Frontal cortex (tissue), 4 donors: ENCODE data around the gene ANGPT4. TPM values are rescaled to one million over a fixed set of nuclear protein-coding genes. Genes with fewer than 3 reads are reported as not detected.
"Not testable (repeated sequence)": the region's sequence is repeated elsewhere in the genome, so short reads cannot be mapped to it uniquely, and the experiment has no call there.

Experiments
- DNase-seq, 2 donors: peaks; one replicate each; pipeline ENCODE4 v3.0.0; 2012; ENCODE audit warnings: low spot score in 2 of 2
- FAIRE-seq: peaks from 2 replicates; lab custom pipeline; 2012; peaks lifted over from hg19 to GRCh38; lab: Jason Lieb, UNC
- total RNA-seq: library from RNA; depleted of rRNA; stranded (reverse); fragments of >200 nt; gene quantifications from one replicate; pipeline ENCODE4 v1.2.3, GENCODE V29; 2014
- donor health status: control.
- donor health status: control.
- donor health status: control.

Gene ANGPT4
- total RNA-seq, 1 donor from 2014 or later = not detected

DNA sequence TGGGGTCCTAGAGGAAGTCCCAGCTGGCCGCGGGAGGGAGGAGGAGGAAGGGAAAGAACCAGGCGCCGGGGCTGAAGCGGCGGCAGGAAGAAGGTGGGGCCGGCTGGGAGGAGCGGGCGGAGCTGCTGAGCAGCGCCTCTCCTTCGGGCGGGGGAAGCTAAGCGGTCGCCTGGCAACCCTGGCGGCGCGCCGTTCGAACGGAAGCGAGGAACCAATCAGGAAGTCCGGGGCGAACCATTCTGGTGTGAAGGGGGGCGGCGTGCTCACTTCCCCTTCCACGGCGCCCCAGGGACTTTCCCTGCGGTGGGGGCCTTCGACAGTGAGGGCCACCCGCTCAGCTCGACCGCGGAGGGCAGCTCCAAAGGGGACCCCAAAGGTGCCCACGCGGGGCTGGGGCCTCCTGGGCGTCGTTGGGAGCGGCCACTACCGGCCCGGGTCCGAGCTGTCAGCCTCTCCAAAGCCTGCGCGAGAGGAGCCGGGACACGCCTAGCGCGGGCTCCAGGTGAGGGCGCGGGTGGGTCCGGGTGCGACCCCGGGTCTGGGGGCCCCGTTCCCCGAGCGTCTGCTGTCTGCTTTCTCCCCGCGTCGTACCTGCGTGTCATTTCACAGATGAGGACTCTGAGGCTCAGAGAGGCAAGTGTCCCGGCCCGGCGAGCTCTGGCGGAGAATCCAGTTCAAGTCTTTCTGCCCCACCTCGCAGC is 82.5 kb downstream of the ANGPT4 start, which contains the start of gene FAM110A:
Gene FAM110A, plus strand, starts transcription at position 266 of the 701 bp plus-strand sequence. CDS start 11,090 bp downstream, outside the sequence.
- no peak for FAIRE-seq
- peak; percentile 90 to 97 for DNase-seq

DNA sequence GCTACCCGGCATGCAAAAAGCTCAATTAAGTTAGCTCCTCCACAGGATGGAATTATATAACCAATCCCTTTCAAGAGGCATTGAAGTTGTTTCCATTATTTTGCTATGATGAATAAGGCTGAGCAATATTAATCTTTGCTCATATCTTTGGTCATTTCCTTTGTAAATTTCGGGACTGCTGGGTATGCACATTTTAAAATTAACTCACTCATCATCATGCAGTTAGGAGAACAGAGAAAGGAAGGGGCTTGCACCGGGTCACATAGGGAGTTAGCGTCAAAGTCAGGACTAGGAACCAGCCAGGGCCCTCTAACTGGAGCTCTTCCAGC is 83.0 kb downstream of the ANGPT4 start:
- DNase-seq (no peak), FAIRE-seq (no peak)

DNA sequence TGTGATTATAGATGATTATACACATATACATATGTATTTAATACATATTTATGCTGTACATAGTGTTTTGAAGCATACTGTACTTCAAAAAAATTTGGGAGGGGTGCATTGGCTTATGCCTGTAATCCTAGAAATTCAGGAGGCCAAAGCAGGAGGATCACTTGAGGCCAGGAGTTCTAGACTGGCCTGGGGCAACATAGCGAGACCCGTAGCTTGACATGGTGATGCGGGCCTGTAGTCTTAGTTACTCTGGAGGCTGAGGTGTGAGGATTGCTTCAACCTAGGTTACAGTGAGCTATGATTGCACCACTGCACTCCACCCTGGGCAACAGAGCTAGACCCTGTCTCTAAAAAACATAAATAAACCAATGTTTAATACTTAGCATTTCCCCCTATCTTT is 84.2 kb downstream of the ANGPT4 start:
- FAIRE-seq (no peak), DNase-seq (no peak)

DNA sequence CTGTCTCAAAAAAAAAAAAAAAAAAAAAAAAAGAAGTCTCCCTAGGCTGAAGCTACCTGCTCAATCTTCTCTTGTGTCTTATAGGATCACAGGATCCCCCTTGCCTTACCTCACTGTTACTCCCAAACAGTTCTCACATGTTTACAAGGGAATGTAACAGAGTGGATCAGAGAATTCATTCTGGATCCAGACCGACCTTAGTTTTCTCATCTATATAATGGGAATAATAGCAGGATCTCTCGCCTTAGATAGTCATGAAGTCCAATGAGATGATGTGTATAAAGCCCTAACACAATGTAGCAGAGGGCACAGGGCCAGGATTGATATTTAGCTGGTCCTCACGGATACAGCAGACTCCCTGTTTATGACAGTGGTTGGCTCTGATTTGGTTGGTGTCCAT is 84.9 kb downstream of the ANGPT4 start:
- FAIRE-seq (no peak), DNase-seq (no peak)

DNA sequence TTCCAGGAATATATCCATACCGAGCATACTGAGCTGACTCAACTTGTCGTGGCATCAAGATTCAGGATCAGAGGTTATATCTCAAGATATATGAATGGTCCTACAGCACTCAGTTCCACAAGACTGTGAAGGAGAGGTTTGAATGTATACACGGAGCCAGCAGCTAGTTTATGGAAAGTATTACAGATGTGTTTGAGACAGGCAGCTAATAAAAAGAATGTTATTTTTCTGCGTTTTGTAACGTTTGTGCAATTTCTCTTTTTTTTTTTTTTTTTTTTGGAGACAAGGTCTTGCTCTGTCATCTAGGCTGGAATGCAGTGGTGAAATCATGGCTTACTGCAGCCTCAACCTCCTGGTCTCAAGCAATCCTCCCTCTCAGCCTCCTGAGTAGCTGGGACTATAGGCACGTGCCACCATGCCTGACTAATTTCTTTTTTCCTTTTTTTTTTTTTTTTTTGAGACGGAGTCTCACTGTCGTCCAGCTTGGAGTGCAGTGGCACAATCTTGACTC is 86.1 kb downstream of the ANGPT4 start:
- DNase-seq (no peak), FAIRE-seq (no peak)

DNA sequence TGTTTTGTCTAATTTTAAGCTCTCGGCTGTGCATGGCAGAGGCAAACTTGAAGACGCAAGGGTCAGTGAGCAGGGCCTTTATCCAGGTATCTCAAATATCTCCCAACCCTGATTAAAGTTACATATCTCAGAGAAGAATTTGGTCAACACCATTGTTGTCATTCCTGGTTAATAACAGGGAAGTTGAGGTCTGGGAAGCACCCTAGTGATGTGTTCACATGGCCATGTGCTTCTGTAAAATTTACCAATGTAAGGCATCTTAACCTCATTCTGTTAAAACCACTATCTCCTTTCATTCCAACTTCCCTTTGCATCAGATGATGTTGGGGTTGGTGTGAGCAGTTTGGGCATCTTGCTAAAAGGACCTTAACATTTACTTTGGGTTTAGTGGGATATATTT is 86.6 kb downstream of the ANGPT4 start:
- FAIRE-seq = no peak
- DNase-seq = no peak

DNA sequence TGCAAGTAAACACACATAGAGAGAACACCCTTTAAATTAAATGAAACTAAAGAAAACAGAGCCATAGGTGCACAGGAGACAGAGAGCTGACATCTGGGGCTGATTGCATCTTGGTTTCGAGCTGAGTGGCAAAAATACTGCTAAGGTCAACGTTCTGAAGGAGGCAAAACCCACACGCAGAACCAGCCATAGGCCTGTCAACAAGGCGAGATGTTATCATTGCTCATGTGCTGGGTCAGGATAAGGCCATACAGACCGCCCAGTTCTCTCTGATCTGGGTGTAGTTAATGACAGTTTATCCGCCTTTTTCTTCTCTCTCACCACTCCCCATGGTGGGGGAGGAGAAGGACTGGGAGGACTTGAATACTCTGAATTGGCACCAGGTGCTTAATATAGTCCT is 87.1 kb downstream of the ANGPT4 start:
- DNase-seq (no peak), FAIRE-seq (no peak)

DNA sequence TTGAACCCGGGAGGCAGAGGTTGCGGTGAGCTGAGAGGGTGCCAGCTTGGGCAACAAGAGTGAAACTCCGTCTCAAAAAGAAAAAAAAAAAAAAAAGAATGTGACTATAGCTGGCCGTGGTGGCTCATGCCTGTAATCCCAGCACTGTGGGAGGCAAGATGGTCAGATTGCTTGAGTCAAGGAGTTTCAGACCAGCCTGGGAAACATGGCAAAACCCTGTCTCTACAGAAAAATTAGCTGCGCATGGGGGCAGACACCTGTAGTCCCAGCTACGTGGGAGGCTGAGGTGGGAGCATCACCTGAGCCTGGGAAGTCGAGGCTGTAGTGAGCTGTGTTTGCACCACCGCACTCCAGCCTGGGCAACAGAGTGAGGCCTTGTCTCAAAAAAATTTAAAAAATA is 88.2 kb downstream of the ANGPT4 start:
- FAIRE-seq, DNase-seq: not testable (repeated sequence)

DNA sequence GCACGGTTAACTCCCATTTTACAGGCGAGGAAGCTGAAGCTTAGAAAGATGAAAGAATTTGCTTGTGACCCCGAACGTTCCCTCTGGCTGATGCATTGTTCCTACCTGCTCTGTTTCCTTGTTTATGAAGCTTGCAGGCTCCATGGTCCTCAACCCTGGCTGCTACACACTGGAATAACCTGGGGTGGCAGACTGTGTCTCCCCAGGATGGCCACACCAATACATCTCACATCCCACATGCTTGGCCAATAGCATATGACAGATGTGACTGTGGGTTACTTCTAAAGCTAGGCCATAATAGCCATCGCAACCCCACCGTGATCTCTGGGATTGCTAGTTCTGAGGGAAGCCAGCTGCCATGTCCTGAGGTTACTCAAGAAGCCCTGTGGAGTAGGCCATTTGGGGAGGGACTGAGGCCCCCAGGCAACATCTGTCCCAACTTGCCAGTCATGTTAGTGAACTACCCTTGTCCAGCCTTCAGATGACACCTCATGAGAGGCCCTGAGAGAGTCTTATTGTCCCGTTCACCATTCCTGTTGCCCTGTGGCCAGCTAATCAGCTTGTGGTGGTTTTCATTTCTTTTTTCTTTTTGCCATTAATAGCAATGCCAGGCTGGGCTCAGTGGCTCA is 89.3 kb downstream of the ANGPT4 start:
- FAIRE-seq (no peak), DNase-seq (no peak)

DNA sequence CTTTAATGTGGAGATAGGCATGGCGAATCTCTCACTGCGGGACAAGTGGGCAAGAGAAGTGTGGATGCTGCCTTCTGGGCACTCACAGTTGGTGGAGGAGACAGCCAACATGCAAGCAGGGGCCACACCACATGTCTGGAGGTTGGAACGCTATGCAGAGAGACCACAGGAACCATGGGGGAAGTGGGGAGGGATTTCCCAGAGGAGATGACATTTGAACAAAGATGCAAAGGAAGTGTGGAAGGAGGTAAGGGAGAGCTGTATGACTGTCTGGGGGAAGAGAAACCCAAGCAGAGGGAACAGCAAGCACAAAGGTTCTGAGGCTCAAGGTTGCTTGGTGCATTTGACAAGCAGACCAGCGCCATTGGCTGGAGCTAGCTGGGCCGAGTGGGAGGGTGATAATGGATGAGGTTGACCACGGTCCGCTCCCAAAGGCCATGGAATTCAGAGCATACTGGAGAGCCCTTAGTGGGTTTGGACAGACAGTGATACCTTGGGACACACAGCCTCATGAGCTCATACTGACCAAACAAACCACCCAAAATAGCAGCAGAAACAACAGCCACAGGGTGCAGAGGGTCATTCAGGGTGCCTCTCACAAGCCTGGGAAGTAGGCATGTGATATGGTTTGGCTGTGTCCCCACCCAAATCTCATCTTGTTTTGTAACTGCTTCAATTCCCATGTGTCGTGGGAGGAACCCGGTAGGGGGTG is 90.3 kb downstream of the ANGPT4 start:
- FAIRE-seq (no peak), DNase-seq (no peak)

DNA sequence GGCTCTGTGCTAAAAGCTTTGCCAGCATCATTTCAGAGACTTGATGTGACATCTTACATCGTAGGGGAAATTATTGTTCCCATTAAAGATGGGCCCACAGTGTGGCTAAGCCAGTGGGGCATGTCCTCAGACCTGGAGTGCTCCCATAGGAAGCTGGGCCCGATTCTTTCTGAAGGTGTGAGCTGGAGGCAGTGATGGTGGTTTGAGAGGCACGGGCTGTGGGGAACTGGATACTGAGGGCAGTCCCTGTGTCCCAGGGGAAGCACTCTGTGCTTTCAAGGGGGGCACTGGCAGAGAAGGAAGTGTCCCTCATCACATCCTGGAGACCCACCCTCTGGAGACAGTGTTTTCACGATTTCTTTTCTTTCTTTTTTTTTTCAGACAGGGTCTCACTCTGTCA is 91.2 kb downstream of the ANGPT4 start:
- DNase-seq (no peak), FAIRE-seq (no peak)

DNA sequence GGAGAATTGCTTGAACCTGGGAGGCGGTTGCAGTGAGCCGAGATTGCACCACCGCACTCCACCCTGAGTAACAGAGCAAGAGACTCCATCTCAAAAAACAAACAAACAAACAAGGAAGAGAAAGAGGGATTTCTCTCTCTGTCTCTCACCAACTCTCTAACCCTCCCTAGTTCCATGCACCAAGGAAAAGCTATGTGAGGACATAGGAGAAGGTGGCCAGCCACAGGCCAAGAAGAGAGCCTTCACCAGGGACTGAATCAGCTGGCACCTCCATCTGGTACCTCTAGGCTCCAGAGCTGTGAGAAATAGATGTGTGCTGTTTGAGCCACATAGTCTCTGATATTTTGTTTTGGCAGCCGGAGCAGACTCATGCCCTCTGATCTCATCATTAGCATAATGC is 91.6 kb downstream of the ANGPT4 start:
- no peak for FAIRE-seq

DNA sequence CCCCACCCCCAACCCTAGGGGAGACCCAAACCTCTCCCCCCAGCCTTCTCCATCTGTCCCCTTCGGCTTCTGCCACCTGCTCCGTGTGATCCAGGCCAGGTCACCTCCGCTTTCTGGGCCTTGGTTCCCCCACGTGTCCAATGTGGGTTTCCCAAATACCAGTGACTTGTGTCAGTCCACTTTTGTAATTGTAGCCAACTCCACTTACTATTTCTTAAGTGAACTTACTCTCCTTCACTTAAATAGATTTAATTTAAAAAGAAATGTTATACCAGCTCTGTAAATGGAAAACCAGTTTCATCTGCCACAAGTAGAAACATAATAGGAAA is 92.6 kb downstream of the ANGPT4 start:
- no peak for DNase-seq
- no peak for FAIRE-seq

More for the DNA sequence above, 91.6 kb downstream of the ANGPT4 start:
- no peak for DNase-seq

DNA sequence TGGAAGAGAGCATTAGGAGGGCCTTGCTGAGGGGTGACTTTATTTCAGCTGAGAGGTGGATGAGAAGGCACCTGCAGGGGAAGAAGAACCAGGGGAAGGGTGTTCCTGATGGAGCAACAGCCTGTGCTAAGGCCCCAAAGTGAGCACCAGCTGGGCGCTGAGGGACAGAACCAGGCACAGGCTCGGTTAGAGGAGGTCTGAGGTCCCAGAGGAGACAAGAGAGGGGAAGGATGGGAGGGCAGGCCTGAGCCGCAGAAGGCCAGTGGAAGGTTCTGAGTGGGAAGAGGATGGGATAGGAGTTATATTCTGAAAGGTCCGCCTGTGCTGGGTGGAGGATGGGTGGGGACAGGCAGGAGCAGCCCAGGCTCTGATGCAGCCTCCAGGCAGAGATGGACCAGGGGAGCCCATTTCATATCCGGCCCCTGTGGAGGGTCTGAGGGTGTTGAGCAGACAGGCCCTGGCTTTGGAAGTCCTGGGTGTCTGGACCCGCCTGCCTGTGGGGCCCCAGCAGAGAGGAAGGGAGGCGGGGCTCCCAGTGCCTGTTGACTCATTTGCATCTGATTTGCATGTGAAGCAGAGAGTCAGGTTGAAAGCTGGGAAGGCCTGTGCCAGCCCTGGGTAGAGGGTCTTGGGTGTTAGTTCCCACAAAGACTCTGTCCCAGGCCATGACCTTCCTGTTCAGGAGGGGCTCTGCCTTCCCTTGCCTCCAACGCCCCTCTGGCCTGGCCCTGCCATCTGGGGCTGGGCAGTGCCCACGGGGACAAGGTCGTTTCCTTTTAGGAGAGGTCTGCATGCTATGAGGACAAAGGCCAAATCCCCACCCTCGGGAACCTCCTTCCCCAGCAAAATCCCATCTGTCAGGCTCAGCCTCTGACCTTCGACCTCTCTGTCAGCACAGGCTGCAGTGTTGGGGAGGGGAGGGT is 93.2 kb downstream of the ANGPT4 start:
- no peak for DNase-seq
- FAIRE-seq = no peak

DNA sequence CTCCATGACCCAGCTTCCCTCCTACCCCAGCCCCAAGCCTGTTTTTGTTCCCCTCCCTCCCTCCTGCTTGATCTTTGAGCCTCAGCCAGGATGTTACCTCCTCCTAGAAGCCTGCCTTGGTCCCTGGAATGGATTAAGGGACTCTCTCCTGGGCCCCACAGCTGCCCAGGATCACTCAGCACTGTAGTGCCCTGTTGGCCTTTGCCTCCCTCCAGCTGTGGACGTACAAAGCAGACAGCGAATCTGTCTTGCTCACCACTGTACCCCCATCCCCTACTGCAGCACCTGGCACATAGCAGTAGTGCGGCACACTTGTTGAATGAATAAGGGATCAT is 94.4 kb downstream of the ANGPT4 start:
- no peak for DNase-seq
- no peak for FAIRE-seq

DNA sequence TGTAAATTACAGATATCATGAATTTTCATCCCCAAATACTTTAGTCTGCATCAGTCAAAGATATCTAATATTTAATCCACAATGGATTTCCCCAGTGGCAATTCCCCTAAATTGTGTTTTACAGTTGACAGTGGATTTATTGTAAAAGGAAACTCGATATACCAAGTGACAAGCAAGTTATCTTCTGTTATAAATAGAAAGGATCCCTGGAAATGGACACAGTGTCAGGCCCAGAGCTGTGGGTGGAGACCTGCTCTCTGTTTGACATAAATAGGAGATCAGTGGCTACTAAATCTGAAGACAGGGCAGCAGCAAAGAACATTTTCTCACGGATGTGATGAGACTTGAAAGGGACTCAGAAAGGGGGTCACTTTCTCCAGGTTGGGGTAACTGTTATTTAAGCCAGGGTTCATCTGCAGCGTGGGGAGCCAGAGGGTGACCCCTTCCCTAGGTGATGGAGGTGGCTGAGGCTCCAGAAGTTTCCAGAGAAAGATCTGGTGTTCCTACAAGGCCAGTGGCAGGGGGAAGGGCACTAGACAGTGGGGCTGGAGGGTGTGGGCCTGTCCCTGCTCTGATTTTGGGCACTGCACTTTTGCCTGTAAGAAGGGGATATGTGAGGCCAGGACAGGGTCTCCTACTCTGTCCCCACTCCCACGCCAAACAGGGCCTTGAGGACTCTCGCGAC is 94.9 kb downstream of the ANGPT4 start:
- no peak for FAIRE-seq
- no peak for DNase-seq

DNA sequence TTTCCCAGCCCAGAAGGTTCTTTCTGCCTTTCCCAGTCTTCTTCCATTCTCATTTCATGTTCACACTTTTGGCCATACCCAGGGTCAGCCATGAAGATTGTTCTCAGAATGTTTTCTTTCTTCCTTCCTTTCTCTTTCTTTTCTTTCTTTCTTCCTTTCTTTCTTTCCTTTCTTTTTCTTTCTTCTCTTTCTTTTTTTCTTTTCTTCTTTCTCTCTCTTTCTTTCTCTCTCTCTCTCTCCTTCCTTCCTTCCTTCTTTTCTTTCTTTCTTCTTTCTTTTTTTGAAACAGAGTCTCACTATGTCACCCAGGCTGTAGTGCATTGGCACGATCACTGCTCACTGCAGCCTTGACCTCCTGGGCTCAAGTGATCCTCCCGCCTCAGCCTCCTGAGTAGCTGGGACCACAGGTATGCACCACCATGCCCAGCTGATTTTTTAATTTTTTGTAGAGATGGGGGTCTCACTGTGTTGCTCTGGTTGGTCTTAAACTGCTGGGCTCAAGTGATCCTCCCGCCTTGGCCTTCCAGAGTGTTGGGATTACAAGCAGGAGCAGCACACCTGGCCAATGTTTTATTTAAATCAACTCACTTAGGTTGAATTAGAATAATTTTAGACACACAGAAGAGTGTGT is 95.7 kb downstream of the ANGPT4 start:
- FAIRE-seq = no peak
- DNase-seq = no peak
